ENCODE data around the gene CLEC4M.

DNA sequence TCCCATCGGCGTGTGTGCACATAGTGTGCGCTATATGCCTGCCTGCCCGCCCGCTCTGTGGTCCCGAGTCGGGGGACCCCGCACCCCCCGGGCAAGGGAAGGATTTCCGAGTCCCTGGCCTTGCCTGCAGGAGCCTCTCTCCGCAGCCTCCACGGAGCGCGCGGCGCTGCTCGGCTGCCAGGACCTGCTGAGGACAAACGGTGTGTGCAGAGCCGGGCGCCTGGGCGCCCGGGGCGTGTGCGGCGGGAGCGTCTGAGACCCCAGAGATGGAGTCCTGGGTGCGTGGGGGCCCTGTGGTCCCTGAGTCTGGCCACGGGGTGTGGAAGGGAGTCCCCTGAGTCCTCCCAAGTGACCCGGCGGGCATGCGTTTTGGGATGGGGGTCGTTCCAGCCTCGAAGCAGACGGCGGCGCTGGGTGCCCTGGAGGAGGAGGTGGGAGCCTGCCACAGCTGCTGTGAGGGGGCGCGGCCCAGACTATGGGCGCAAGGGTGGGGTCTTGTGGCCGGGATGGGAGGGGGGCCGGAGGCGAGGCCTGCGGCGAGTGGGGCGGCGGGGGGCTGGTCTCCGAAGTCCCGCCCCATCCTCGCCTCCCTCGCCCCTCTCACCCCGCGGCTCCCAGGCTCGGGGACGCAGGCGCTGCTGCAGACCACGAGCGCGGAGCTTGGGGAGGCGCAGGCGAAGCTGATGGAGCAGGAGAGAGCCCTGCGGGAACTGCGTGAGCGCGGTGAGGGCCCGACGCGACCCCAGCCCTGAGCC lies 25.3 kb downstream of the CLEC4M start:
- TF ChIP-seq, protein P1, sequence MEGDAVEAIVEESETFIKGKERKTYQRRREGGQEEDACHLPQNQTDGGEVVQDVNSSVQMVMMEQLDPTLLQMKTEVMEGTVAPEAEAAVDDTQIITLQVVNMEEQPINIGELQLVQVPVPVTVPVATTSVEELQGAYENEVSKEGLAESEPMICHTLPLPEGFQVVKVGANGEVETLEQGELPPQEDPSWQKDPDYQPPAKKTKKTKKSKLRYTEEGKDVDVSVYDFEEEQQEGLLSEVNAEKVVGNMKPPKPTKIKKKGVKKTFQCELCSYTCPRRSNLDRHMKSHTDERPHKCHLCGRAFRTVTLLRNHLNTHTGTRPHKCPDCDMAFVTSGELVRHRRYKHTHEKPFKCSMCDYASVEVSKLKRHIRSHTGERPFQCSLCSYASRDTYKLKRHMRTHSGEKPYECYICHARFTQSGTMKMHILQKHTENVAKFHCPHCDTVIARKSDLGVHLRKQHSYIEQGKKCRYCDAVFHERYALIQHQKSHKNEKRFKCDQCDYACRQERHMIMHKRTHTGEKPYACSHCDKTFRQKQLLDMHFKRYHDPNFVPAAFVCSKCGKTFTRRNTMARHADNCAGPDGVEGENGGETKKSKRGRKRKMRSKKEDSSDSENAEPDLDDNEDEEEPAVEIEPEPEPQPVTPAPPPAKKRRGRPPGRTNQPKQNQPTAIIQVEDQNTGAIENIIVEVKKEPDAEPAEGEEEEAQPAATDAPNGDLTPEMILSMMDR (conservative IDR thresholded peaks at IDR 0.05; ENCODE audit: low read length): no peak
- no peak for TF ChIP-seq EZH2phosphoT487 (IDR thresholded peaks at IDR 0.05; ENCODE audit: borderline replicate concordance, low read depth, low read length)

All from OCI-LY7 (cell line).